SK-N-MC (cell line): ENCODE results near the gene GEMIN4.

ENCODE experiments used
- EZH2 ChIP-seq: fragments of 200-600 bp; sonication (generic); IDR thresholded peaks from one replicate; pipeline ENCODE4 v1.6.1; 2017; ENCODE audit warnings: antibody characterized with exemption
- POLR2AphosphoS5 ChIP-seq: IDR thresholded peaks from 2 replicates; pipeline ENCODE4 v1.6.1; 2012; ENCODE audit warnings: mild to moderate bottlenecking, low read depth, low read length, borderline replicate concordance

DNA sequence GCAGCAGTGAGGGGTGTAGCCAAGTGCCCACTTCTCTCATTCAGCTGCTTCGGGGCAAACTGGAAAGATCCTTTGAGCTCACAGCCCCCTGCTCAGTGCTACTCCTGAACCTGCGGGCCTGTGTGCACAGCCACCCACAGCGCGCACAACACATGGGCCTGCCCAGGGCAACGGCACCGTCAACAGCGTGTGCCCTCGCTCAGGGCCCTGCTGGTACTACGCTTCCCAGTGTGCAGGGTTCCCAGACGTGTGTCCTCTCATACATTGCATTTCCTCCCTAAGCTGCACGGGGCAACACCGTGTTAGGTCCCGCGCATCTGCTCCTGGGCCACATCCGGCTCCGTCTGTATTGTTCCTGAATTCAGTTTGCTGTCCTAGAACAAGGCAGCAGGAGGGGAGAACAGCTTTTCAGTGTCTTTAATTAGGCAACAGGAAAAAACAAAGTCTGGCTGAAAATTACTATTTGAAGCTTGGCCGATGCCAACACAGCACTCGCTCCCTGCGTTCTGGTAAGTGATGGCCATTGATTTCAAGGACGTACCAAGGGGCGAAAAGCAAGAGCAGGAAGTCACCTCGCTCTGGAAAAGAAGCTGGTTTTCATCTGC is 45.3 kb upstream of the GEMIN4 start:
- TF ChIP-seq POLR2AphosphoS5: no peak
- TF ChIP-seq EZH2: no peak
